GM19452 (cell line): Measurements from ENCODE around the gene HEG1.
"Not testable (repeated sequence)": the region's sequence is repeated elsewhere in the genome, so short reads cannot be mapped to it uniquely, and the experiment has no call there.

Experiments used
- ATAC-seq: cut with Tn5 transposase; IDR thresholded peaks from one replicate; pipeline ENCODE4 v1.9.1; 2021; ENCODE audit not compliant: unreplicated experiment

HEG1 gene, protein sequence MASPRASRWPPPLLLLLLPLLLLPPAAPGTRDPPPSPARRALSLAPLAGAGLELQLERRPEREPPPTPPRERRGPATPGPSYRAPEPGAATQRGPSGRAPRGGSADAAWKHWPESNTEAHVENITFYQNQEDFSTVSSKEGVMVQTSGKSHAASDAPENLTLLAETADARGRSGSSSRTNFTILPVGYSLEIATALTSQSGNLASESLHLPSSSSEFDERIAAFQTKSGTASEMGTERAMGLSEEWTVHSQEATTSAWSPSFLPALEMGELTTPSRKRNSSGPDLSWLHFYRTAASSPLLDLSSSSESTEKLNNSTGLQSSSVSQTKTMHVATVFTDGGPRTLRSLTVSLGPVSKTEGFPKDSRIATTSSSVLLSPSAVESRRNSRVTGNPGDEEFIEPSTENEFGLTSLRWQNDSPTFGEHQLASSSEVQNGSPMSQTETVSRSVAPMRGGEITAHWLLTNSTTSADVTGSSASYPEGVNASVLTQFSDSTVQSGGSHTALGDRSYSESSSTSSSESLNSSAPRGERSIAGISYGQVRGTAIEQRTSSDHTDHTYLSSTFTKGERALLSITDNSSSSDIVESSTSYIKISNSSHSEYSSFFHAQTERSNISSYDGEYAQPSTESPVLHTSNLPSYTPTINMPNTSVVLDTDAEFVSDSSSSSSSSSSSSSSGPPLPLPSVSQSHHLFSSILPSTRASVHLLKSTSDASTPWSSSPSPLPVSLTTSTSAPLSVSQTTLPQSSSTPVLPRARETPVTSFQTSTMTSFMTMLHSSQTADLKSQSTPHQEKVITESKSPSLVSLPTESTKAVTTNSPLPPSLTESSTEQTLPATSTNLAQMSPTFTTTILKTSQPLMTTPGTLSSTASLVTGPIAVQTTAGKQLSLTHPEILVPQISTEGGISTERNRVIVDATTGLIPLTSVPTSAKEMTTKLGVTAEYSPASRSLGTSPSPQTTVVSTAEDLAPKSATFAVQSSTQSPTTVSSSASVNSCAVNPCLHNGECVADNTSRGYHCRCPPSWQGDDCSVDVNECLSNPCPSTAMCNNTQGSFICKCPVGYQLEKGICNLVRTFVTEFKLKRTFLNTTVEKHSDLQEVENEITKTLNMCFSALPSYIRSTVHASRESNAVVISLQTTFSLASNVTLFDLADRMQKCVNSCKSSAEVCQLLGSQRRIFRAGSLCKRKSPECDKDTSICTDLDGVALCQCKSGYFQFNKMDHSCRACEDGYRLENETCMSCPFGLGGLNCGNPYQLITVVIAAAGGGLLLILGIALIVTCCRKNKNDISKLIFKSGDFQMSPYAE (N-terminal part only)

DNA sequence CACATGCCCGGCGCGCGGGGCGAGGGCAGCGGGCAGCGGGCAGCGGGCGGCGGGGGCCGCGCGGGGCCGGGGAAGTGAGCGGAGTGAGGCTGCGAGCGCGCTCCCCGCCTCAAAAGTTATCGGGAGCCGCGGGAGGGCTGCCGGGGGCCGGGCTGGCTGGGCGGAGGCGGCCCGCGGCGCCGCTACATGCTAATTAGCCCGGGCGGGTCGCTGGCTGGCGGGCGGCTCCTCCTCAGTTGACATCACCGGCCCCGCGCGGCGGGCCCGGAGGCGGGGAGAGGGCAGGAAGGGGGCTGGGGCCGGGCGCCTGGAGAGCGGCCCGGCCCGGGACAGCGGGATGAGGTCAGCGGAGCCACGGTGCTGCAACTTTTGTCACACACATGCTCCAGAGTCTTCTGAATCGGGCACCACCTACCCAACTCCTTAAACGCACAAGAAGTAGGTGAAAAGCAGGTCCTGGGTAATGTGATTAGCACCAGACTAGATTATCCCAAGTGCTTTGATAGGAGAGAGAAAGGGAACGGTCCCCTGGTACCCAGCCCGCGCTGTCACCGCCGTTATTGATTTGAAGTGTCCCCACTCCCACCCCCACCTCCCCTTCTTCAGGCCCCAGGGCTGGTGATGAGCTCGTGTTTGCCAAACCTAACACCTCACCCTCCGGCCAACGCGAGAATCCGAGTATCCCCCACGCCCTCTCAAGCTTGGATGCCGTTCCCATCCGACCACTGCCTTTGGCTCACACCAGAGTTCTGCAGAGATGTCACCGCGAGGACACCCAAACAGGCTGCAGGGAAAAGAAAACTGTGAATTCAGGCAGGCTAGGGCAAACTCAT lies at the start of gene HEG1:
Gene HEG1, minus strand, starts transcription at position 85 of the 833 bp plus-strand sequence. CDS start 107 bp downstream, outside the sequence.
- ATAC-seq = peak; percentile 49

DNA sequence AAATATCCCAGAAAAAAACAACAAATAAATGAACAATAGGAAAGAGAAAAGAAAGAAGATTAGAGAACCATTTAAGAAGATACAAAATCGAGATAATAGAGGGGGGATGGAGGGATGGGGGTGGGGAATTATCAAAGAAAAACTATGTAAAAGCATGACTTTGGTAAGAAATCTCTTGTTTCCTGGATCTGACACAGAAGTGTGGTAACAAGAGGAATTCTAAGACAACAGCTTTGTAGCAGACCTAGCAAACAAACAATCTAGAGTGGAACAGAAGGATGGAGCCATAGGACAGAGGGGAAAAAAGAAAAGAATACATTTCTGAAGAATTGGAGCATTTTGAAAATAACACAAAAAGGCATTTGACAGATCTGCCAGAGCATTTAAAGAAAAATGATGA lies 49.3 kb upstream of the HEG1 start:
- no peak for ATAC-seq

DNA sequence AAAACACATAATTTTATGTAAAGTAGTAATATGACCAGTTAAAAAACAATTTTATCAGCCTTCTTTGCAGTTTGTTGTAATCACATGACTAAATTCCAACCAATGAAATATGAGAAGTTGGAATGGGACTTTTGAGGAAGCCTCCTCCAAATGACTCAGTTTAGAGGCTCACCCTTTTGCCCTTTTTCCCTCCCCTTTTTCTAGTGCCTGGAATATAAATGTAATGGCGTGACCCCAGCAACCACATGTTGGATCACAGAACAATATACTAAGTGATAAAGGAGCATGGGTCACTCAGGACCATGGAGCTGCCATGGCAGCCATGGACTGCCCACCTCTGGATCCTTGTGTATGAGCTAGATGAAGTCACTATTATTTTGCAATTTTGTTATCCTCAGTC lies 48.8 kb upstream of the HEG1 start:
- no peak for ATAC-seq

DNA sequence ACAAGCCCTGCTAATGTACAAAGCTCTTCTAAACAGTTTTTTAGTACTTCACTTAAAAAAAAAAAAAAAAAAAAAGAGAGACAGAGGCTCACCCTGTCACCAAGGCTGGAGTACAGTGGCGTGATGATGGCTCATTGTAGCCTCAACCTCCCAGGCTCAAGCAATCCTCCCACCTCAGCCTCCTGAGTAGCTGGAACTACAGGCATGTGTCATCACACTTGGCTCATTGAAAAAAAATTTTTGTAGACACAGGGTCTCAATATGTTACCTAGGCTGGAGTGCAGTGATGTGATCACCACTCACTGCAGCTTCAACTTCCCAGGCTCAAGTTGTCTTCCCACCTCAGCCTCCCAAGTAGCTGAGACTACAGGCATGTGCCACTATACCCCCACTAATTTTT lies 47.6 kb upstream of the HEG1 start:
- no peak for ATAC-seq

DNA sequence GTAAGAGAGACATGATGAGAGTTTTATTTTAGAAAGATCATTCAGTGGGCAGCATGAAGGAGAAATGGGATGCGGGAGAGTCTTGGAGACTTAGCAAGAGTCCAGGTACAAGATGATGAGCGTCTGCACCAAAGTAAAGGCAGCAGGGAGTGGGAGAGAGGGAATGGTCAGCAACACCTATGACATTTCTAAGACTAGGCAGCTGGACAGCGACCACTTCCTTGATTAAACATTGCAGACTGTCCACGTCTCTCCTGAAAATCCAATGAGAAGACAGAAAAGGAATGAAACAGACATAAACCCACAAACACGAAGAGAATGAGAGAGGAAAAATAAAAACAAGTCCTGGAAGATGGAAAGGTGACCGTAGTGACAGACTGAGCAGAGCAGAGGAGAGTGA lies 46.7 kb upstream of the HEG1 start:
- ATAC-seq = no peak

DNA sequence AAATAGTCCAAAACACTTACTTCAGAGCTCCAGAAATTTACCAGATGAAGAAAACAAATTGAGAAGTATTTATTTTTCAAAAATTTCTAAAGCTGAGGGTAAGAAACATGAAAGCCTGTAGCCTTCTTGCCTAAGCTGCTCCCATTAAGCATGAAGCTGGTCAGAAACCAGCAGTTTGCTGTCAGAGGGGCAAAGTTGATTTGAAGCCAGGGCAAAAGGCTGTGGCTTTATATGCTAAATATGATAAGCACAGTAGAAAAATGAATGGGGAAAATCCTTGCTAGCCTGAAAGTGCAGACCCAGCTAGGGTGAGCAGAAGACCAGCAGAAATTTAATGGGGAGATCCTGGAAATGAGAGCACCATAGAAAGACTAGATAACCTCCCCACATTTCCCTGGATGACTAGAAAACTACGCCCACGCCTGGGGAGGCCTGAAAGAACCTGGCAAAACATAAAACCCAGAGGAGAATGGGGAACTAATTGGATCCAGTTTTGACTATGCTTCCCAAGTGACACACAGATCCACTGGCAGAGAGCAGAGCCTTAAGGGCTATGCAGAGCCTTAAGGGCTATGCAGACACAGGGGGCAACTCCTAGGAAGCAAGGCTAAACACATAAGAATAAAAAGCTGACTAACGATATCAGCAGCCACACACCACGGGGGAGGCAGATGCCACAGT lies 43.0 kb upstream of the HEG1 start:
- ATAC-seq = no peak

DNA sequence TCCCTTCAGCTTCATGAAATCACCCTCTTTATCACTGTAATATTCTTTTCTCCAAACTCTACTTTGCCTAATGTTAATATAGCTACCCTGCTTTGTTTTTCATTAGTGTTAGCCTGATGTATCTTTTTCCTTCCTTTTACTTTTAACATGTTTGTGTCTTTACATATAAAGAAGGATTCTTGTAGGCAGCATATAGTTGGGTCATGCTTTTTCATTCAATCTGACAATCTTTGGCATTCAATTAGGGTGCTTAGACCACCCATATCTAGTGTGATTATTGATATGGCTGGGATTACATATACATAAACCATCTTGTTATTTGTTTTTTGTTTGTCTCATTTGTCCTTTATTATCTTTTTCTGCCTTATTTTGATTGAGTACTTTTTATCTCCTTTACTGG lies 34.9 kb upstream of the HEG1 start:
- no peak for ATAC-seq

DNA sequence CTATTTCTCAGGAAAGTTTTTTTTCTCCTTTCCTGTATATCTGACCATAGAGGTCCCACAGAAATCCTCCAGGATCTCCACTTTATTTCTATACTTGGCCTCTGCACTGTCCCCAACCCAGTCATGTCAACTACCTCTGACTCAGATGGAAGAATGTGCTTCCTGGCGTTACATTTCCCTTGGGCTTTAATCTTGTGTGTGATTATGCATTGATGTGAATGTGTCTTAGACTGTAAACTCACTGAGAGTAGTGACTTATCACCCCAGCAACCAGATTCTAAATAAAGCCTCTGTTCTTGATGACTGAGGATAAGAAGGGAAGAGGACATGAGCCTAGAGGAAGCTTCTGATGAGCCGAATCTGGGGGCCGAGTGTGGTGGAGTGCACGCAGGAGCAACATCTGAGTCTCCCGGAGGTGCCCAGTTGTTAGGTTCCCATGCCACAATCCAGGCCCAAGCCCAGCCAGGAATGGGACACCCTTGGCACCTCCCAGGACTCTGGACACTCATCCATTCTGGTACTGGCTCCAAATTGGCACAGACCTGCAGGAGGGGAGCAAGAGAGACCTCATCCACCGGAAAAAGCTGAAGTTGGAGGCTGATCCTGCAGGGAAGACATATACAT lies 32.1 kb upstream of the HEG1 start:
- ATAC-seq = no peak

DNA sequence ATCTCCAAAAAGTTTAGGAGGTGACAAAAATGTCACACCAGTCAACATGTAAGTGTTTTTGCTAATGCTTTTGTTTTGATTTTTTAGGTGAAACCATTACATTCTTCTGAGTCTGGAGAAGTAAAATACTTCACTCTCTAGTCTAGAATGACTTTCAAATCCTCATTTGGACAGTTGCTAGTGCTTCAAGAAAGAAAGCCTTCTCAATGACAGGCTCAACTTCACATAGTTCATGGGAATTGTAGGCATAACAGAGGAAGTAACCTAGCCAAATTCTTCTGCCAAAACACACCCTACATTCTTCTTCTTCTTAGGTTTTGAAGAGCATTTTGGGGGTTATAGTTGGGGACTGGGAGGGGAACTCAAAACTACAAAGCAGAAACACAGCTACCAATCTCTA lies 29.4 kb upstream of the HEG1 start:
- no peak for ATAC-seq

DNA sequence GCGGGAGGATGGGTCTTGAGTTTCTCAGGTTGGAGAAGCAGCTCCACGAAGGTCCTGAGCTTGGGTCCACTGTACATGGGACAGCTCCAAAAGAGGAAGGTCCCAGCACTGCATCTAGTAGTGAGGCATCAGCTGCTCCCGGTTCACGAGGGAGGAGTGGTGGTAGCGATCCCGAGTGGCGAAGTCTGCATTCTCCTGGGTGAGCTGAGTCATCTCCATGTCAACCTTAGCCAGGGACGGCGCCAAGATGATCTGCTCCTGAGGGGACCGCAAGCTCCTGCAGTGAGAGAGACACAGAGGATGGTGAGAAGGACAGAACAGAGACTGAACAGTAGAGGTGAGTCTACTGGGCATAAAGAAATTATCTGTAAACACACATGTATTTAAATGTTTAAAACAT lies 28.0 kb upstream of the HEG1 start:
- ATAC-seq = no peak

DNA sequence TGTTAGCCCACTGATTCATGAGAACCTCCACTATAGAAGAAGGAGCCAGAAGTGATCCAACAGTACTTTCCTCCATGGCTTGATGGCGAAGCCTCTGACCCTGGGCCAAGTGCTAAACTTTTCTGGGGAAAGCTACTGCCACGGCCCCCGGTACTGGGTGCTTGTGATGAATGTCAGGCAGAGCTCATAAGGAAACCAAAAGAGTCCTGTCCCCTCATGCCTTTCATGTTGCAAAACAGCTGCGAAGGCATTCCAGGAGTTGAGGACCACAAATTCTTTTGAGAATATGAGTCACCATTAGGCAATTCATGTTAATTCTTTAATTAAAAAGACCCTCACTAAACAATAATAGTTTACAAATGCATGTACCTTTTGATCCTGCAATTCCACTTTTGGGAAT lies 26.5 kb upstream of the HEG1 start:
- not testable (repeated sequence) for ATAC-seq

DNA sequence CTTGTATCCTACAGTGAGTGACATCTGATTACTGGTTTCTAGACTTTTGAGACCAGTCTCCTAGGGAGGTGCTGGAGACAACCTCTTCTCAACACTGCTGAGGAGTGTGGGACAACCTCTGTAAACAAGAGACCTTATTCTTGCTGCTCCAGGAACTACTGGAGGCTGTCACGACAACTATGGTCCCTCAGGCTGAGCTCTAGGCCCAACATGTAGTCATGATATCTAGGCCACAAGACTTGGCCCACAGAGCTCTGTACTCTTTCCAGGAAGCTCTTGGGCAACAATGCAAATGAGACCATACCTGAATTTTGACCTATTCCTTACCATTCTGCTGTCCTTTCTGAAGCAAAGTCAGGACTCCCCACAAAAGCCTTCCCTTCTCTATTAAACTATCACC lies 24.3 kb upstream of the HEG1 start:
- ATAC-seq = no peak

DNA sequence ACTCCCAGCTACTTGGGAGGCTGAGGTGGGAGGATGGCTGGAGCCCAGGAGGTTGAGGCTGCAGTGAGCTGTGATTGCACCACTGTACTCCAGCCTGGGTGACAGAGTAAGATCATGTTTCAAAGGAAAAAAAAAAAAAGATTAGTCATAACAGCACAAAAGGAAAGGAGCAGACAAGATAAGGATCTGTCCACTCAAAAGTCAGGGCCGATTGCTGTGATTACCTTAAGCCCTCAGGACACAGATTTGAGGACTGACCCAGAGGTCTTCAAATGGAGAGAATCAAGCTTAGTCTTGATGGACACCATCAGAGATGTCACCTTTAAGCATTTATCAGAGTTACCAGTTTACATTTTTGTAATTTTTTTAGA lies 23.9 kb upstream of the HEG1 start:
- ATAC-seq = no peak

DNA sequence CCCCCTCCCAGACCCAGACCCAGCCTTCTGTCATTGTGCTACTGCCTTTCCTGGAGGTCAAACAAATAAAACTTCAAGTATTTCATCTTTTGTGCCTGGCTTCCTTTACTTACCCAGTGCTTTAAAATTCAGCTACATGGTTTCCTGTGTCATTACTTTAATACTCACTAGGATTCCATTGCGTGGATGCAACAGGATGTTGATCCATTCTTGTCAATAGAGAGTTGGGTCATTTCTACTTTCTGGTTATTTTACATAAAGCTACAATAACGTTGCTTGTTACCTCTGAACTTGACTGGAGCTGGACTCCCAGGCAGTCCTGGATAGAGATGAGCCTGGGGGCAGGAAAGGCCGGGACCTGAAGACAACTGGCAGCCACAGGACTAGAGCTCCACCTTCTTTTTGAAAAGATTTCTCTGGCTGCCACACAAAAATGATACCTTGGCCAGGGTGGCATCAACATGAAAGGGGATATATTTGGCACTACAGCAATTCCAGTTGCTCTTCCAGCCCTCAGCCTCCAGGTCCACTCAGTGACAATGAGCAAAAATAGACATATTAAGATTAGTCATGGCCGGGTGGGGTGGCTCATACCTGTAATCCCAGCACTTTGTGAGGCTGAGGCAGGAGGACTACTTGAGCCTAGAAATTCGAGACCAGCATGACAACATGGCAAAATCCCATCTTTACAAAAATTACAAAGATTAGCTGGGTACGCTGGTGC lies 23.3 kb upstream of the HEG1 start:
- no peak for ATAC-seq

DNA sequence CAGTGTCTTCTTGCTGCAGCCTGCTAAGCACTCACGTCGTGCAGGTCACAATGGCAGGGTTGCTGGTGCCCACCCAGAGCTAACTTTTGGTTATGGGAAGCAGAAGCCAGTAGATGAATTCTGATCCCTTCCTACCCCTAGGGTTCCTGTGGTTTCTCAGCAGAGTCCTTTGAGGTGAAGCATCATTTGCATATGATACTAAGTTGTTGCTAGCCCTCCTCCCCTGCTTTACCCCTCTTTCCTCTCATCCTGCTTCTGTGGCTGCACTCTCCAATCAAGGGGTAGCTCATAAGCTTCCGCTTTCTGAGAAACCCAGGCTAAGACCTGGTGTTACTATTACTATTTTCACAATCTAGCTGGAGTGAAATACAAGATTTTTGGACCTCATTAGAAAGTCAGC lies 22.1 kb upstream of the HEG1 start:
- ATAC-seq = no peak

DNA sequence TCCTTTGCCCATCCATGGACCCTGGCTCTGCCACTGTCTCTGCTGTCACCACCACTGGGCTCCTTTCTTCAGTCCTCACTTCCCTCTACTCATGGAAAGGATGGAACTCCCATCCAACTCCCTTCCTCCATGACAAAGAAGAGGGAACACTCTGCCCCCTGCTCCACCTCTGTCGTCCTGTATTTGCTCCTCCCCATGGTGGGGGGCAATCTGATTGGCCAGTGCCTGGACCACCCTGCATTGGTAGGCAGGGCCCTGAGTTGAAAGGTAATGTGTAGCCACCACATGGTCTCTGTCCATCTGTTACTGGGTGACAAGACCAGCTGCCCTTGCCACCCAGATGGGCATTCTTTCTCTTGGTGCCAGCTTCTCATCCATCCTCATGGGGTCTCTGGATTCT lies 20.7 kb upstream of the HEG1 start:
- ATAC-seq = no peak

DNA sequence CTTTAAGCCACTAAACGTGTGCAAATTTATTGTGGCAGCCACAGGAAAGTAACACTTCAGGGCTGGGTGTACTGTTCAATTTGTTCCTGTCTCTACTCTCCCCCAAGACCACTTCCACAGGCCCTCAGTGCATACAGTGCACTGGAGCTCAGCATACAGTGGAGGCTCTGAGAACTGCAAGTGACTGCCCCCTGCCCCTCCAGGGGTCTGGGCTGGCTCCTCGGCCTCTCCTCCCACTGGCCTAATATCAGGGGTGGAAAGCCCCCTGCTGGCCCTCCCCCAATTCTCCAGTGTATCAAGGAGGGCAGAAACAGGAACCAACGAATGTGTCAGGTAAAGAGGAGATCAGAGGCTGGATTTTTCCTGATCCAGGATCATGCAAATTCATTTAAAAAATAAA lies 19.9 kb upstream of the HEG1 start:
- no peak for ATAC-seq

DNA sequence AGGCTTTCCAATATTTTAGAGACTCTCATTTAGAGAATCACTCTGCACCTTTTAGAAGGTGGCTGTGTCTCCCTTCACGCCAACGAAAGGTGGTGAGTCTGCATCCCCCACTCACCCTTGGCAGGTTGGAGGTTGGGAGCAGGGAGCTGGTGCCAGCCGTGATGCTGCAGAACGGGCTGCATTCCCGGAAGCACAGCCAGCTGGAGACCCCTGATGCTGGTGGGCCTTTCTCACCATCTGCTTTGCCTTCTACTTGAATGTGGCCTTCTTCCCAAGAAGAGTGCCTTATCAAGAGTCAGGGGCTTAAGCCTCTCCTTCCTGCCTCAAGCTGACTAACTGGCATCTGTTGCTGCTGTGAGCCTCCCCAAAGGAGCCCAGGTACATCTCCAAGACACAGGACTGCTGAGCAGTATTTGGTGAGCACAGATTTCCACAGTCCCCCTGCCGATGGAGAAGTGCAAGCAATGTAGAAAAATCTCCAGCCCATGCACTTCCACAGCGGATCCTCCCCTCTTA lies 17.7 kb upstream of the HEG1 start:
- no peak for ATAC-seq
